K562 (cell line): Measurements from ENCODE around the gene GUCY2C.

Experiments used
- CTCF ChIP-seq, 3 experiments: IDR thresholded peaks in 2 of 3; conservative IDR thresholded peaks in 1 of 3; 2 replicates each; pipeline ENCODE4 v1.5.1; 2011 to 2012; ENCODE audit warnings: low read length in 3 of 3, mild to moderate bottlenecking in 3 of 3, control low read depth in 2 of 3, improper control_type of control experiment in 1 of 3, inconsistent platforms in 1 of 3, low read depth in 1 of 3, mixed read lengths in 1 of 3, moderate library complexity in 1 of 3; ENCODE audit not compliant: insufficient read depth in 2 of 3
- CUX1 ChIP-seq: fragments of 200-800 bp; sonication (Bioruptor generic); IDR thresholded peaks from 2 replicates; pipeline ENCODE4 v1.6.1; 2016; ENCODE audit warnings: missing genetic modification characterization, missing compliant biosample characterization
- DDX20 ChIP-seq: fragments of 450-650 bp; IDR thresholded peaks from 2 replicates; pipeline ENCODE4 v1.6.1; 2016; ENCODE audit warnings: missing genetic modification characterization, low read depth, mild to moderate bottlenecking, missing compliant biosample characterization, moderate library complexity
- EZH2 ChIP-seq: IDR thresholded peaks from 2 replicates; pipeline ENCODE4 v1.6.1; 2012; ENCODE audit warnings: low read depth, mild to moderate bottlenecking, inconsistent platforms, low read length, borderline replicate concordance
- SRF ChIP-seq, 2 experiments: fragments of 250-450, 450-650 bp in 1 of 2; sonication (Bioruptor Pico) in 1 of 2; sonication (generic) in 1 of 2; formaldehyde crosslinking; IDR thresholded peaks; 2 replicates each; pipeline versions ENCODE4 v1.5.0 to v1.5.1; 2020 to 2022; ENCODE audit warnings: mild to moderate bottlenecking in 1 of 2, missing genetic modification reagents in 1 of 2
- USF2 ChIP-seq: sonication (generic); formaldehyde crosslinking; IDR thresholded peaks from 2 replicates; pipeline ENCODE4 v1.5.0; 2020; ENCODE audit warnings: missing genetic modification reagents
- ZNF24 ChIP-seq: fragments of 450-650 bp; IDR thresholded peaks from 2 replicates; pipeline ENCODE4 v1.6.1; 2016

GRCh38 chr12:14714437-14714836 is 18.0 kb upstream of the GUCY2C start:
- TF ChIP-seq ZNF24, result no peak
- TF ChIP-seq USF2 (CRISPR knock-in tag), result no peak
- no peak for TF ChIP-seq EZH2
- TF ChIP-seq SRF (CRISPR knock-in tag; IDR thresholded peaks at IDR 0.05), result no peak
- no peak for TF ChIP-seq CUX1 (CRISPR knock-in tag)
- TF ChIP-seq DDX20 (tag), result no peak
- no peak for TF ChIP-seq CTCF (IDR thresholded peaks at IDR 0.05 in 2 of 3, conservative IDR thresholded peaks at IDR 0.05 in 1 of 3; ENCODE audit: insufficient read depth in 2 of 3, low read depth in 1 of 3, low read length in 3 of 3)
